K562 (cell line): Measurements from ENCODE around the gene ICE2. TPM values are rescaled to one million over a fixed set of nuclear protein-coding genes. Genes with fewer than 3 reads are reported as not detected.
A peak's percentile ranks its signal among the peaks of the same experiment; 100 is the strongest.

Source experiments
- CHD7 ChIP-seq: fragments of 200-600 bp; sonication (generic); IDR thresholded peaks from one replicate; pipeline ENCODE4 v1.6.1; 2012; ENCODE audit warnings: mild to moderate bottlenecking, low read depth, low read length, inconsistent platforms
- GTF2E2 ChIP-seq: fragments of 200-800 bp; sonication (Bioruptor generic); IDR thresholded peaks from 2 replicates; pipeline ENCODE4 v1.6.1; 2016; ENCODE audit warnings: missing genetic modification characterization, missing compliant biosample characterization
- KAT2B ChIP-seq: IDR thresholded peaks from one replicate; pipeline ENCODE4 v1.6.1; 2012; ENCODE audit warnings: low read depth, mild to moderate bottlenecking, control low read depth, inconsistent platforms, low read length, moderate library complexity
- MBD2 ChIP-seq: sonication (generic); IDR thresholded peaks from 2 replicates; pipeline ENCODE4 v1.6.1; 2016; ENCODE audit warnings: low read depth, borderline replicate concordance
- NR1H2 ChIP-seq: sonication (generic); formaldehyde crosslinking; IDR thresholded peaks from 2 replicates; pipeline ENCODE4 v1.4.0; 2020; ENCODE audit warnings: mild to moderate bottlenecking, missing genetic modification reagents
- PHF21A ChIP-seq: fragments of 450-650 bp; IDR thresholded peaks from 2 replicates; pipeline ENCODE4 v1.6.1; 2017; ENCODE audit warnings: low read depth, borderline replicate concordance
- UBTF ChIP-seq, 2 experiments: IDR thresholded peaks; 2 replicates each; pipeline ENCODE4 v1.6.1; 2012; ENCODE audit warnings: improper control_type of control experiment in 2 of 2, low read depth in 2 of 2, low read length in 2 of 2, borderline replicate concordance in 1 of 2
- ZNF75A ChIP-seq: fragments of 450-650 bp; formaldehyde crosslinking; IDR thresholded peaks from 2 replicates; pipeline ENCODE4 v1.4.0; 2020; ENCODE audit warnings: mild to moderate bottlenecking
- polyA plus RNA-seq, 8 experiments: library from polyadenylated mRNA; depleted of rRNA in 4 of 8; stranded (reverse) in 5 of 8; unstranded in 3 of 8; fragments of >200 nt; fragmentation: Nextera tagmentation in 2 of 8; fragmentation: Illumina TruSeq in 1 of 8; extraction: Ambion mirVana in 2 of 8; extraction: Trizol in 1 of 8; gene quantifications; 2 replicates each; pipeline versions ENCODE4 v1.2.1 to v1.2.3, GENCODE V29; 2011 to 2014; ENCODE audit warnings: inconsistent platforms in 1 of 8, missing spikeins in 1 of 8
- total RNA-seq, 7 experiments: library from RNA; depleted of rRNA in 6 of 7; stranded (reverse); fragments of >200 nt in 6 of 7; fragmentation: Illumina TruSeq in 2 of 7; extraction: Trizol in 2 of 7; gene quantifications; 2 replicates each; pipeline versions ENCODE4 v1.2.1 to v1.2.3, GENCODE V29; 2011 to 2021; ENCODE audit warnings: low replicate concordance in 1 of 7
- TF ChIP-seq, protein P1 (sequence below), 2 experiments: IDR thresholded peaks in 1 of 2; conservative IDR thresholded peaks in 1 of 2; 2 replicates each; pipeline ENCODE4 v1.6.1; 2016; ENCODE audit warnings: low read depth in 2 of 2, mild to moderate bottlenecking in 1 of 2, missing compliant biosample characterization in 1 of 2, missing genetic modification characterization in 1 of 2, moderate library complexity in 1 of 2

ICE2 gene
- total and polyA plus RNA-seq, 9 of the 15 experiments (the other 6 are each of a cell fraction or from before 2014, with no cell fraction given) = 21.8 to 87.9 (median 58.1) TPM

DNA sequence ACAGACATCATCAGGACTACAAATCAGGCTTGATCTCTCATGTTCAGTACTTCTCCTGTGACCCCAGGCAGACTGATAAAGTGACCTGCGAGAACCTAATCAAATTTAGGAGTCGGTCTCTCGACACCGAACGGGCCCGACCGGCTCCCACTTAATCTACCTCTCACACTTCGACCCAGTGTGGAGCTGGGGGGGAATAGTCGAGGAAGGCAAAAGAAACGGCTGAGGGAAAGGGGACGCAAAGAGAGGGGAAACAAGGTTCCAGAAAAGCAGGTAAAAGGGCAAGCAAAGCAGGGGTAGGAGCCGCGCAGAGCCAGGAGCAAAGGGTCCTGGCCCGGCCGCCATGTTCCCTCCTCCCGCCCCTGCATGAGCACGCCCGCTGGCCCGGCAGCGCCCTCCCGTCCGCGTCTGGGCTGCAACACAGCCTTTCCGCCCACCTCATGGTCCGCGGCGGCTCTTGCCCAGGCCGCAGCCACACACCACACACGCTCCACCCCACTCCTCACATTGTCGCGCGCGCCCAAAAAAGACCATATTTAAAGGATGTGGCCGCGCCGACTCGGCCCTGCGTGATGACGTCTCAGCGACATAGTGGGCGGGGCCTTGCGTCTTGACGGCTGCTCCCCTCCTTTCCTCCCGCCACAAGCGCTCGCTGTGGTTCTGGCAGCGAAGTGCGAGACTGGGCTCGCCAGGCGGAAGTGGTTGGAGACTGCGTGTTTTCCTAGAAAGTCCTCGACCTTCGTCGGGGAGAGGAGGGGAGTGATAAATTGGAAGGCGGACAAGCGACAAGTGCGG lies at the start of gene ICE2 (continued):
- peak; percentile 32 for TF ChIP-seq CHD7
- TF ChIP-seq UBTF (IDR thresholded peaks at IDR 0.05; ENCODE audit: borderline replicate concordance in 1 of 2, low read depth in 2 of 2, low read length in 2 of 2) = peak in 1 of 2 experiments; percentile 80; a peak in 1 of 4 replicates
- TF ChIP-seq, protein P1, sequence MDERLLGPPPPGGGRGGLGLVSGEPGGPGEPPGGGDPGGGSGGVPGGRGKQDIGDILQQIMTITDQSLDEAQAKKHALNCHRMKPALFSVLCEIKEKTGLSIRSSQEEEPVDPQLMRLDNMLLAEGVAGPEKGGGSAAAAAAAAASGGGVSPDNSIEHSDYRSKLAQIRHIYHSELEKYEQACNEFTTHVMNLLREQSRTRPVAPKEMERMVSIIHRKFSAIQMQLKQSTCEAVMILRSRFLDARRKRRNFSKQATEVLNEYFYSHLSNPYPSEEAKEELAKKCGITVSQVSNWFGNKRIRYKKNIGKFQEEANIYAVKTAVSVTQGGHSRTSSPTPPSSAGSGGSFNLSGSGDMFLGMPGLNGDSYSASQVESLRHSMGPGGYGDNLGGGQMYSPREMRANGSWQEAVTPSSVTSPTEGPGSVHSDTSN (CRISPR knock-in tag; IDR thresholded peaks at IDR 0.05; ENCODE audit: low read depth) = no peak
- TF ChIP-seq, protein P1 (tag; conservative IDR thresholded peaks at IDR 0.05; ENCODE audit: low read depth) = peak; percentile 71; the same call in 1 of the 2 replicates
- TF ChIP-seq NR1H2 (CRISPR knock-in tag) = no peak
- TF ChIP-seq GTF2E2 (tag) = peak; percentile 81; the same call in 1 of the 2 replicates
- TF ChIP-seq PHF21A = no peak
- no peak for TF ChIP-seq ZNF75A
- TF ChIP-seq MBD2 = 0 out of 2 replicates have a peak, but pooled peaks have one; percentile 63
- no peak for TF ChIP-seq KAT2B
